GM19328 (cell line): ENCODE results near the gene GDA.
"Not testable (repeated sequence)": the region's sequence is repeated elsewhere in the genome, so short reads cannot be mapped to it uniquely, and the experiment has no call there.

Experiments used
- ATAC-seq: cut with Tn5 transposase; IDR thresholded peaks from one replicate; pipeline ENCODE4 v1.9.1; 2021; ENCODE audit warnings: mild to moderate bottlenecking, moderate library complexity; ENCODE audit not compliant: unreplicated experiment

Gene GDA

DNA sequence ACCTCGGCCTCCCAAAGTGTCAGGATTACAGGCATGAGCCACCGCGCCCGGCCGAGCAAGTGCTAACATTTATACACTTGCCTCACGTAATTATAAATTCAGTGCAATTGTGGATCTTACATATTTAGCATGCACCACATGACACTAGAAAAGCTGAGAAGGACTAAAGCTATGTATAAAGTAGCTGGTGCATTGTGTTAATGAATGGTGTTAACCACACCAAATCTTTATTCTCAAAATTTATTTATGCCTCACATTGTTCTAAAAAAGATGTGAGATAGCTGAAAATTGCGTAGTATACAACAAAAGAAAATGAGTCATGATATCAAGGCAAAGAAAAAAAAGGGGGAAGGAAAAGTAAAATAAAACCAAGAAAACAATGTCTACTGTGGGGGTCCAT lies 54.8 kb downstream of the GDA start:
- no peak for ATAC-seq

DNA sequence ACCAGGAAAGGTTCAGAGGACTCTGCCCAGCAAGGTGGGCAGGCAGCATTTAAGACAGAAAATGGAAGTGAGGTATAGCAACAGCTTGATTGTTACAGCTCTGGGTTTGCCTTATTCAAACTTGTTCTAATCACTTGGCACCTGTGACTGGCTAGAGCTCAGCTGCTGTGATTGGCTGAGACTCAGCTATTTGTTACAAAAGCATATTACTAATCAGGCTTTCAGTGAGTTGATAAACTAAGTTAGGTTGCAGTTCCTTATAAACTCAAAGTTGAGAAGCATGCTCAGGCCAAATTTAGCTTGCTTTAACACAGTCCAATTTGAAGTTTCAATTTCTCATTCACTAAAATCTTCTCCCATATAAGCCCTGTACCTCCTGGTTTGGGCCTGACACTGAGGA lies 56.3 kb downstream of the GDA start:
- ATAC-seq, result peak; percentile 50

DNA sequence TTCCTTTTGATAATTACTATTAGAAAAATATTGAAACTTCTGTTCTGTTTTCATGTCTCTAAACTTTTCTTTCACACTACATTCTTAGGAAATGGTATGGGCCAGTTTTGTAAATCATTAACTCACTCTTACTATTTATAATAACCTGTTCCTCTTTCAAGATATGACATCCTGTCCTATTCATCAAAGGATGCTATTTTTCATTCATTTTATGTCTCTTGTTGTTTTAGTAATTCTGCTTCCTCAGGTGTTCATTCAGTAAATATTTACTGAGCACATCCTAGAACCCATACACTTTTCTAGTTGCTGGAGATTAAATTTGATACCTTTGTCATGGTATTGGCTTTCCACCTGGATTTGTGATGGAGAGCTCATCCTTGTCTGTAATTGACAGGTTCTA lies 58.0 kb downstream of the GDA start:
- ATAC-seq, result no peak

DNA sequence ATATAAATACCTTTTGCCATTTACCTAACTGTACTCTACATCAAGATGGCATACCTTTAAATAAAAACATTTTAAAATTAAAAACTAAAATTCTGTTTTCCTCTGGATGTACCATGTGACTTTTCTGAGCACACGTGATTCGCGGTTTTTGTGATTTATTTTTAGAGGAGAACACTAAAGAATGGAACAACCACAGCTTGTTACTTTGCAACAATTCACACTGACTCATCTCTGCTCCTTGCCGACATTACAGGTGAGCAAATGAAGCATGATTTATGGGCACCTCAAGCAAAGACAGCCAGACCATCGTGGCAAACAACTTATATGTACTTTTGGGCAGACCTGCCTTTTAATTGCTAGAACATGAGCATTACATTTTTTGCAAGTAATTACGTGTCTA lies 61.3 kb downstream of the GDA start:
- ATAC-seq, result no peak

DNA sequence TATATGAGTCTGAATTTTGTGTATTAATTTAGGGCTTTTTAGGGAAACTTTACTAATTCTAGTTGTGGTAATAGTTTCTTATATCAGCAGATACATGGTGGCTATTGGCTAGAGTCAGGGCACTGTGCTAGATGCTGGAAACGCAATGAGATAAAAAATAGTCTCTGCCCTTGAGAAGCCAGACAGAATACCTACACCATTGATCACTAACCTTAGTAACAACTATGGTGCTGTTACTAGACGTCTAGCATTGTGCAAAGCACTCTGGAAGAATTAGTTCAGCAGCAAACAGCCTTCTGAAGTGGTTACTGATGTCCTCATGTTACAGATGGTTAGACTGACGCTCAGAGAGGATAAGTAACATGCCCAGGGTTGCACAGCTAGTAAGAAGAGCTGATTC lies 61.8 kb downstream of the GDA start:
- no peak for ATAC-seq

DNA sequence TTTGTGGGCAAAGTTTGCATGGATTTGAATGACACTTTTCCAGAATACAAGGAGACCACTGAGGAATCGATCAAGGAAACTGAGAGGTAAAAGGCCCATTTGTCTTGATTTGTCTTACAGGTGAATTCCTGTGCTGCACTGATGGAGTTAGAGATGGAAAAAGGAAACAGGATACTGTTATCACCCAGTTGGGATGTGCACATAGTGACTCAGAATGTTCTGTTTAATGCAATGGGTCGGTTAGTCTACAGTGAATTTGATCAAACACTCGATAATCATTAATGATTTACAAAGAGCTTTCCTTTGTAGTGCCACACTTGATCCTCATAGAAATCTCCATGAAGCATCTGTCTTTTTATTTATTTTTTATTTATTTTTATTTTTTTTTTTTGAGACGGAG lies 64.7 kb downstream of the GDA start:
- ATAC-seq, result no peak

DNA sequence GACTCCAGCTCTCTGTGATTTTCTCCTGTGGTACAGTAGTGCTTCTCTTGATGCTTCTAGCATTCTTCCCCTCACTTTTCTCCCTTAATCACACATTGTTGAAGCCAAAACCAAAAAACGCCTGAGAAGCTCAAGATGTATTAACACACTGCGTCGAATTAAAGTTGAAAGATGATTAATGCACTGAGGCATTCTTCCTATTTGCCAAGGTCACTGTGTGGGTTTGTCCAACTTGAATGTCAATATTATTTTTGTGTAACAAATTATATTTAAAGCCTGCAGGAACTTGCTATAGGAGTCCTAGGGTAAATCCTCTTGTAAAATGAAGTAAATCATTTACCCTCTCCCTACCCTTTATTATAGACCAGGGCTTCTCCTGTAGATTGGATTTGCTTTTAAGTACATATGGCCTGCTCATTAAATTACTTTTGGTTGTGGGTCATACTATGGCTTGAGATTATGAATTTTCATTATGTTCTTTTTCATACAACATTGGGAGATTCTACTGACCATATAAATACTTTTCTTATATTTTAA lies 68.1 kb downstream of the GDA start:
- no peak for ATAC-seq

DNA sequence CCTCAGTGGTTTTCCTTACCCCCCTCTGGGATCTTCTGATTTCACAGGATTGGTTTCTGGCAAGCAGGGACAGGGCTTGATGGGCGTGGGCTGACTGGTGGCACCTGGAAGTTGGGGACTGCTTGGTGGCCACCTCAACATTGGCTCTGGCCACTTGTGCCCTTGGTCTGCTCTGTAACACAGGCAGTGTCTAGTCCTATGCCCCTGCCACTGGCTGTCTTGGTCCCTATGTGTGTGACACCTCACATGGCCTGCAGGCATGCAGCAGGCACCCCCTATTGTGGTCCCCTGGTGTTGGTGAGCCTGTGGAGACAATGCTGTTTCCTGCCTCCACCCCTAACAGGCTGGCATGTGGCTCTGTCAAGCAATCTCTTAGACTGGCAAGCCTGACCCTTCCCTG lies 71.3 kb downstream of the GDA start:
- ATAC-seq, result no peak

DNA sequence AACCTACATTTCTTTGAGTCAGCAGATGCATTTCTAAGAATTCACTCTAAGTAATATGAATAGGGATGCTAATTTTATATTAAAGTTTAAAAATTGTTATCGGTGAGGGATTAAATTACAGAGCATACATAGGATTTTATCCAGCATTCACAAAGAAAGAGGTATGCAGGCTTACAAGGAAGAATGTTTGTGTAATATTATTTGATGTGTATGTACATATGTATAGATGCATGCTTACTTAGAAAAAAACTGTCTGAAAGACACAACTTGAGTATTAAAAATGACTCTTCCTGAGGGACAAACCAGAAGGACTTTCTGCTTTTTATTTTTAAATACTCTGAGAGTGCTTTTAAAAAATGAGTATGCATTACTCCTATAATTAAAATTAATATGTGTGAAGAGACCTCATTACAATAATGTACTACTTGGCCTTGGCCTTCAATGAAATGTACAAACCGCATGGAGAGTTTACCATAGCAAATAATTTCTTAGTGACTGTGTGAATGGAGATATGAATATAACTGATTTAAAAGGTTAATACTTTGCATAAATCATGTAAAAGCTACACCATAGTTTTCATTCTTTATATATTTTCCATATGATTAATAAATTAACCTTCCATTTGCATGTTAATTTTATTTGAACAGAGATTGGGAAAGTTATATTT lies 77.0 kb downstream of the GDA start:
- ATAC-seq, result no peak

DNA sequence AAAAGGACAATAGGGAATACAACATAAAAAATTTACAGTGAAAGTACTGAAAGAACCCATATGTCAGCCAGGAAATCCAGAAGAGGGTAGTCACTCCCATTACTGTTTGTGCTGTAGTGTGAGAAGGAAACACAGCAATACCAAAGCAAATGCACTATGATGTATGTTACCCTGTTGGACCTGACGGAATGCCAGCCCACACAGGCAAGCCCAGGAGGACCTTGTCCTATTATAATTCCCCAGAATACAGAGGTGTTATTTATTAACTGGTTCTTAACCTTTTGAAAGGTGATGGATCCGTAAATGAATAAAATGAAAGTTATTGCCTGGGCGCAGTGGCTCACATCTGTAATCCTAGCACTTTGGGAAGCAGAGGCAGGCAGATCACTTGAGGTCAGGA lies 79.0 kb downstream of the GDA start:
- no peak for ATAC-seq

DNA sequence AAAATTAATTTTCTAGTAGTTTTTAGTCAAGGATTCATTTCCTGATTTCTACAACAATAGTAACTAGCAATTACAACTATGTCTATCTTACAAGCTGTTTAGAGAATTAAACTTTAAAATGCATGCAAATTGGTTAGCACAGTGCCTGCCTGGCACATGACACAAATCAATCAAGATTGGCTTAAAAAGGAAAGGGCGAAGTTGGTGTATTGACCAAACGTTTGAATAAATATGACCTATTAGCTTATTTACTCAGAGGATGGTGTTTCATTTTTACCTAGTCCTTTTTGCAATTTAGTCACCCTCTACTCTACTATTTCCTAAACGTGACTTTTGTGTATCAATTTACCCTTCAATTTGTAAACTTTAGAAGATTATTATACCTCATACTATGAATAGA lies 83.5 kb downstream of the GDA start:
- ATAC-seq, result no peak

DNA sequence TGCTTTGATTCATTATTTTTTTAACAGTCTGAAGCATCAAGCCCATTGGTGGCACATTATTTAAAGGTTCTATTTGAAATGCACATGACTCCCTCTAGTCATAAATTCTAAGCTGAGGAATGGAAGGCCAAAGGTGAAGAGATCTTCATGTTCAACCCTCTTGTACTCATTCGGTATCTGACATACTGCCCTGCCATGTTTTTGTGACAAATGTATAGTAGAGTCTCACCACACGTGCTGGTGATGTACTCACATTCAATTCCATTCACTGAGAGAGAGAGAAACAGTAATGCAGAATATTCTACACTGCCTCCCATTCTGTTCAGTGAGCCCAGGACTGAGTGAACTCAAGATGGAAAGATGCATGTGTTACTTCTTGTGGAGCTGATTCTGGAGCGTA lies 98.3 kb downstream of the GDA start:
- ATAC-seq, result no peak

DNA sequence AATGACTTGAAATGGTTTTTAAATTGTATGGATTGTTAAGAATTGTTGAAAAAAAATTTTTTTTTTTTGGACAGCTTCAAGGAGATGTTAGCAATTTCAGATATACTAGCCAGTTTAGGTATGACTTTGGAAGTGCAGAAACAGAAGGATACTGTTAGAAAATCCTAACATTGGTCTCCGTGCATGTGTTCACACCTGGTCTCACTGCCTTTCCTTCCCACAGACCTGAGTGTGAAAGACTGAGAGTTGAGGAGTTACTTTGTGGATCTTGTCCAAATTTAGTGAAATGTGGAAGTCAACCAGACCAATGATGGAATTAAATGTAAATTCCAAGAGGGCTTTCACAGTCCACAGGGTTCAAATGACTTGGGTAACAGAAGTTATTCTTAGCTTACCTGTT lies 102.3 kb downstream of the GDA start:
- no peak for ATAC-seq

DNA sequence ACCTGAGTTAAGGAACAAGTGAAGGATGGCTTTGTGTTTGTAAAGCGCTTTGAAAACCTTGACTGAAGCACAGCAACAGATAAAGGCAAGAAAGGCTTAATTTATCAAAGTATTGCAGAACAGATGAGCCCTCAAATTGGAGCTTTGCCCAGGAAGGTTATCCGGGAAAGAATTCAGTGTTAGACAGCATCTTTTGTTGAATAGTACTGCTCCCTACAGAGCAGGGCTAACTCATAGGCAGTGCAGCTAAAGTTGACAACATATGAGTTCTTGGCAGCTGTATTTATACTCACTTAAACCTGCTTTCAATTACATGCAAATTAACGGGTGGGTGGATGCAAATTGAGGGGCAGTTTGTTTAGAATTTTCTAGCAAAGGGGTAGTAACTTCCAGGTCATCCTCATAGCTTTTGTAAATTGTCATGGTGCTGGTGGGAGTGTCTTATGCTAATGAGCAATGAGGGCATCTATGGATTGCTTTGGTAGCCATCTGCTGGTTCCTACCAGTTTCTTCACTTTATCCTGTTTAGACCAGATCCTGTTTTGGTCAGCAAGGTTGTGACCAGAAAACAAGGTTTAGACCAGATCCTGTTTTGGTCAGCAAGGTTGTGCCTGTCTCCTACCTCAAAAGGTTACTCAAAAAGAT lies 105.8 kb downstream of the GDA start:
- ATAC-seq, result no peak

DNA sequence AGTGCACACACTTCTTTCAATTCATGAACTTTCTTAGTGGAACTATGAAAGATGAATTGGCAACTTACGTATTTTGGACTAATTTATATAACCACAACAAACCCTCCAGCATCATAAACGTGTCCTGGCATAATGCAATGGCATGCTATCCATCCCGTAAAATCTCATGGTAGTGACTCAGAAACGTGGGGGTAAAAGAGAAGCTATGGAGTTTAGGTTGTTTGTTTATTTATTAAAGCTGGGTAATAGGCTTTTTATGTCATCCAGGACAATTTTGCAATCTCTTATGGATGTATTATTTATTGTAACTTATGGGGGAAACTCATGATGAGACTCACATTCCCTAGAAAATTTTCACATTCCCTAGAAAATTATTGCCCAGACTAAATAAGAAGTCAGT lies 106.3 kb downstream of the GDA start:
- no peak for ATAC-seq

DNA sequence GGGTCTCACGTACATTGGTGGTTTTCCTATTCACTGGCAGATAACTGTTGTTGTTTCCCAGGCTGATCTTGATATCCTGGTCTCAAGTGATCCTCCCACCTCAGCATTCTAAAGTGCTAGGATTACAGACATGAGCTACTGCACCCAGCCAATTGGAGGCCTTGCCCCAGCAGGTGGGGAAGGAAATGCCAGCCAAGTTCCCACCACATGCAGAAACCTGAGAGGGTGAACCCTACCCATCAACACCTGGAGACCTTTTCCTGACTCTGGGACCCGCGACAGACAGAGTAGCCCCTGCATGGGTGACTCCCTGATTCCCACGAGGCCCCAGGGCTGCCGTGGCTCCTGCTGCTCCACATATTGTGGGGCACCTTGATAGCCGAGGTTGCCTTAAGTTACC lies 107.7 kb downstream of the GDA start:
- ATAC-seq, result no peak

DNA sequence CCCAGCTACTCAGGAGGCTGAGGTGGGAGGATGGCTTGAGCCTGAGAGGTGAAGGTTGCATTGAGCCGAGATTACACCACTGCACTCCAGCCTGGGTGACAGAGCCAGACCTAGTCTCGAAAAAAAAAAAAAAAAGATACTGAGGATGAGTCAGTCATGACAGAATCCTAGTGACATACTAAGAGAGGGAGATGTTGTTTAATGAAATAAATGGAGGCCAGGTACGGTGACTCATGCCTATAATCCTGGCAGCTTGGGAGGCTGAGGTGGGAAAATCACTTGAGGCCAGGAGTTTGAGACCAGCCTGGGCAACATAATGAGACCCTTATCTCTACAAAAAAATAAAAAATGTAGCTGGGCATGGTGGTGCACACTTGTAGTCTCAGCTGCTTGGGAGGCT lies 108.6 kb downstream of the GDA start:
- ATAC-seq, result no peak

DNA sequence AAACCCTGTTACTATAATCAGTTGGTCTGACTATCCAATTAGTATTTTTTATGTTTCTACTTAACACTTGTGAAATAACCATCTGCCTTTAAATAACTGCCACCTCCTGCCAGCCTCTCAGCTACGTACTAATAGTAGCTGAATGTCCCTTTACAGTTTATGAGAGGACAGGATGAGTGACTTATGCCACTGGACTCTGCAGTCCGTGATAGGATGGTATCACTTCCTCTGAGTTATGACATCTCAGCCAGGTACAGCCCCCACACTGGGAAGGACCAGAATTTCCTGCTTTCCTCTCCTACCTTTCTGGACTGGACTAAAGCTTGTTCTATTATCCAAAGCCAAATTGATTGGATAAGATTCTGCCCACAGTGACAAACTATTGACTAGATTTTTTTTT lies 112.8 kb downstream of the GDA start:
- ATAC-seq, result no peak

DNA sequence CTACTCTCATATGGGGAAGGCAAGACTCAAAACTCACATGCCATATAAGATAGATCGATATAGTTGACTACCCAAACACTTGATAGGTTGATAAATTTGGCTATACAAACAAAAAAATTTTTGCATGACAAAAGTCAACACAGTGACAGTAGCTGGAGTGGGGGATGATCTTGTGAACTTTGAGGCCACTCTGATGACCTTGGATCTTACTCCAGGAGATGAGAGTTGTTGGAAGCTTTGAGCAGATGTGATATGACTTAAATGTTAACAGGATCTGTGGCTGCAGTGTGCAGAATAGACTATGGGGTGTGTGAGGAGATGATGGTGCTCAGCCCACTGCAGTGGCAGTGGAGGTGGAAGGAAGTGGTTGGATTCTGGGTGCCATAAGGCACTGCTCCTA lies 114.3 kb downstream of the GDA start:
- ATAC-seq, result no peak

DNA sequence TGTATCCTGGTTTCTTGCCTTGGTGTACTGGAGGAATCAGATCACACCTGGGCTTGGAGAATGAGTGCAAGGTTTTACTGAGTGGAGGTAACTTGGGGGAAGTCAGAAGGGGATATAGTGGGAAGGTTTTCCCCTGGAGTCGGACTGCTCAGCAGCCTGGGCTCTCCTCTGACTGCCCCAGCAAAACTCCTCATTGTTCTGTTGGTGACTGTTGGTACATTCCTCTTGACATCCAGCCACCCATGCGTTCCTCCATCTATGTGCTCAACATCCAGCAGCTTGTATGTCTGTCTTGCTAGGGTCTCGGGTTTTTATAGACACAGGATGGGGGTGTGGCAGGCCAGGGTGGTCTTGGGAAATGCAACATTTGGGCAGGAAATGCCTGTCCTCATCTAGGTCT lies 119.7 kb downstream of the GDA start:
- ATAC-seq, result no peak

DNA sequence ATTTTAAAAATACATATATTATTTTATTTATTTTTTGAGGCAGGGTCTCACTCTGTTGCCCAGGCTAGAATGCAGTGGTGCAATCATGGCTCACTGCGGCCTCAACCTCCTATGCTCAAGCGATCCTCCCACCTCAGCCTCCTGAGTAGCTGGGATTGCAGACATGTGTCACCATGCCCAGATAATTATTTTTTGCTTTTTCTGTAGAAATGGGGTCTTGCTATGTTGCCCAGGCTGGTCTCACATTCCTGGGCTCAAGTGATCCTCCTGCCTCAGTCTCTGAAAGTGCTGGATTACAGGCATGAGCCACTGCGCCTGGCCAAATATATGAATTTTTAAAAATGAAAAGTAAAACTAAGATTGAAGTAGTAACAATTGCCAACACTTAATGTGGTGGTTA lies 121.1 kb downstream of the GDA start:
- not testable (repeated sequence) for ATAC-seq

DNA sequence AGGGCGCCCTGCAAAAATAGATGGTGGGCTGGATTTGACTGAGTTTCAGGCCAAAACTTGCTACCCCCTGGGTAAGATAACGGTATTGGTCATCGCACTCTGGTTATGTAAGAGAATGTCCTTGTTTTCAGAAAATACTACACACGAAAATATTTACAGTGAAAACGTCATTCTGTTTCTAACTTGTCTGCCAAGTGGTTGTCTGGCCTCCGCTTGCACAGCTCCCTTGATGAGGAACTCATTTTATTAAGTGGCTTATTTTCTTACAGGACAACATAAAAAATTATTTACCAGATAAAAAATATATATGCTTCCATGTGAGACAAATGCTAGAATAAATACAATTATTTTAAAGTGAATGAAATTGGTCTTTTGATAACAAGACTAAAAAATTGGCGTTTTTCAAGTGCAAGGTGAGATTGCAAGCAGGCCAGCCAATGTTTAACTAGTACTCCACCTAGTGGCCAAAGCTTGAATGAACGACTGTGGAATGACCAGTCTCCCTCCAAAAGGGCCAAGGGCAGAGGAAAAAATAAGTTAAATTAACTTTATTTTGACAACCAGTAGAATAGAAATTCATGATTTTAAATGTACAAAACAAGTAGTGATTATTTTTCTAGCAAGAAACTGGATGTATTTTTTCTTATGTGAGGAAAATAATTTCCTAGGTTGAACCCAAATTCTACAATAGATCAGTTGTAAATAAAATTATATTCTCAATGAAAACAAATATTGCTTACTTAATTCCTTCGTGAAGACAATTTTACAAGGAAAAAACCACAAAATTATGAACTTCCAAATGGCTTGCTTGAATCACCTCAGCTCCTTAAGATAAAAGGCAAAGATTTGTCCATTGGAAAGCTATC lies 122.6 kb downstream of the GDA start:
- peak; percentile 59 for ATAC-seq
